Endodermal cell (in vitro differentiated cells): ENCODE results near the gene DLGAP3. TPM values are rescaled to one million over a fixed set of nuclear protein-coding genes. Genes with fewer than 3 reads are reported as not detected.

ENCODE experiments used
- DNase-seq: peaks from one replicate; pipeline ENCODE4 v3.0.0-alpha.2; 2017
- H3K27ac ChIP-seq: 2 replicates; pipeline ENCODE4 v1.5.1; 2013; ENCODE audit warnings: mild to moderate bottlenecking, low read depth, low read length, moderate library complexity
- H3K27me3 ChIP-seq: 2 replicates; pipeline ENCODE4 v1.6.1; 2013; ENCODE audit warnings: mild to moderate bottlenecking, low read length, moderate library complexity; ENCODE audit not compliant: insufficient read depth, control insufficient read depth, poor library complexity, severe bottlenecking
- H3K36me3 ChIP-seq: 2 replicates; pipeline ENCODE4 v1.7.0; 2013; ENCODE audit warnings: mild to moderate bottlenecking, low read length, moderate library complexity; ENCODE audit not compliant: control insufficient read depth, insufficient read depth
- H3K4me1 ChIP-seq: one replicate; pipeline ENCODE4 v1.7.0; 2013; ENCODE audit warnings: low read length; ENCODE audit not compliant: control insufficient read depth, insufficient read depth
- H3K4me3 ChIP-seq: 2 replicates; pipeline ENCODE4 v1.5.1; 2013; ENCODE audit warnings: mild to moderate bottlenecking, low read length, moderate library complexity
- H3K9ac ChIP-seq: 2 replicates; pipeline ENCODE4 v1.6.1; 2013; ENCODE audit warnings: mild to moderate bottlenecking, low read length, moderate library complexity; ENCODE audit not compliant: poor library complexity, severe bottlenecking; ENCODE audit errors: extremely low read depth
- H3K9me3 ChIP-seq: 2 replicates; pipeline ENCODE4 v1.6.1; 2013; ENCODE audit warnings: mild to moderate bottlenecking, low read length, moderate library complexity; ENCODE audit not compliant: control insufficient read depth
- H3K27ac Mint-ChIP-seq: 2 replicates; pipeline ENCODE4 v1.8.0; 2020; ENCODE audit warnings: mixed read lengths
- H3K27me3 Mint-ChIP-seq: 2 replicates; pipeline ENCODE4 v1.8.0; 2021; ENCODE audit warnings: mild to moderate bottlenecking, mixed read lengths; ENCODE audit not compliant: insufficient read depth
- H3K36me3 Mint-ChIP-seq: 2 replicates; pipeline ENCODE4 v1.8.0; 2020; ENCODE audit warnings: low read depth, mixed read lengths
- H3K4me1 Mint-ChIP-seq: 2 replicates; pipeline ENCODE4 v1.8.0; 2020; ENCODE audit warnings: mixed read lengths
- H3K4me3 Mint-ChIP-seq: 2 replicates; pipeline ENCODE4 v1.8.0; 2020; ENCODE audit warnings: mild to moderate bottlenecking, moderate library complexity, mixed read lengths
- H3K9me3 Mint-ChIP-seq: 2 replicates; pipeline ENCODE4 v1.8.0; 2020; ENCODE audit warnings: mild to moderate bottlenecking, mixed read lengths
- WGBS, 2 experiments: methylation state at CpG; one replicate each; pipeline versions ENCODE4 v1.1.5 to v1.1.7; 2013; ENCODE audit warnings: missing lambda C conversion rate in 2 of 2, mixed read lengths in 1 of 2; ENCODE audit not compliant: insufficient coverage in 1 of 2, insufficient read length in 1 of 2; 5-methylcytosine and 5-hydroxymethylcytosine counted together
- total RNA-seq, 2 donors: library from RNA; stranded (reverse); fragmentation: NEBNext Ultra II Directional in 1 of 2; extraction: Animal tissue kit (Norgen Biotek cat#: 25700) in 1 of 2; gene quantifications; 2 replicates in 1 of 2; 3 replicates in 1 of 2; pipeline ENCODE4 v1.2.1, GENCODE V29; 2021
- TF ChIP-seq, protein P1 (sequence below): fragments of 200-600 bp; sonication (generic); conservative IDR thresholded peaks from 2 replicates; pipeline ENCODE4 v1.5.0; 2021; ENCODE audit warnings: antibody characterized with exemption, mild to moderate bottlenecking

The DLGAP3 gene
- total RNA-seq, 2 donors from 2014 or later, result 4.4 to 4.6 TPM

DNA sequence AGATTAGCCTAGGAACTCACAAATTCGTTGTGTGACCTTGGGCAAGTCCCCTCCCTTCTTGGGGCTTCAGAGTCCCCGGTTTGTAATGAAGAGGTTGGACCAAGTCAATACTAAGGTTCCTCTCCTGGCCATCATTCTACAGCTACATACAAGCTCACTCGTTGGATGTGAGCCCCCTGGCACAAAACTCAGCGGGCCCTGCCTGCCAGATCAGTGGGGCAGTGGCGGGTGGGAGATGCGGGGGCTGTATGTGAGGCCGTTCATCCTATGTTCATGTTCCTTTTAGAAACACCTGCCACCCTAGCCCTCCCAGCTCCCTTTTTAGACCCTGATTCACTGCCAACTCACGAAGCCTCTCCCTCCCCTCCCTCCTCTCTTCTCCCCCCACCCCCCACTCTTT, 2.1 kb downstream of the DLGAP3 start:
- Histone ChIP-seq H3K36me3 (no peaks in the 10 kb centered on the region), H3K27ac (no peak overlapping the region), H3K27me3 (peaks cover 84% of the 10 kb centered on the region), H3K4me1 (no peaks in the 10 kb centered on the region), H3K9ac (no peak overlapping the region), H3K9me3 (no peaks in the 10 kb centered on the region), H3K4me3 (no peak overlapping the region)
- Mint-ChIP-seq H3K27ac (no peak overlapping the region), H3K9me3 (no peaks in the 10 kb centered on the region), H3K4me3 (no peak overlapping the region), H3K36me3 (no peaks in the 10 kb centered on the region), H3K4me1 (peaks cover 5% of the 10 kb centered on the region), H3K27me3 (peaks cover 88% of the 10 kb centered on the region)
- DNase-seq, result no peak
- WGBS, 2 experiments, result 73 to 92% methylated on average over 2 to 8 of the region's 8 CpGs
- TF ChIP-seq, protein P1, sequence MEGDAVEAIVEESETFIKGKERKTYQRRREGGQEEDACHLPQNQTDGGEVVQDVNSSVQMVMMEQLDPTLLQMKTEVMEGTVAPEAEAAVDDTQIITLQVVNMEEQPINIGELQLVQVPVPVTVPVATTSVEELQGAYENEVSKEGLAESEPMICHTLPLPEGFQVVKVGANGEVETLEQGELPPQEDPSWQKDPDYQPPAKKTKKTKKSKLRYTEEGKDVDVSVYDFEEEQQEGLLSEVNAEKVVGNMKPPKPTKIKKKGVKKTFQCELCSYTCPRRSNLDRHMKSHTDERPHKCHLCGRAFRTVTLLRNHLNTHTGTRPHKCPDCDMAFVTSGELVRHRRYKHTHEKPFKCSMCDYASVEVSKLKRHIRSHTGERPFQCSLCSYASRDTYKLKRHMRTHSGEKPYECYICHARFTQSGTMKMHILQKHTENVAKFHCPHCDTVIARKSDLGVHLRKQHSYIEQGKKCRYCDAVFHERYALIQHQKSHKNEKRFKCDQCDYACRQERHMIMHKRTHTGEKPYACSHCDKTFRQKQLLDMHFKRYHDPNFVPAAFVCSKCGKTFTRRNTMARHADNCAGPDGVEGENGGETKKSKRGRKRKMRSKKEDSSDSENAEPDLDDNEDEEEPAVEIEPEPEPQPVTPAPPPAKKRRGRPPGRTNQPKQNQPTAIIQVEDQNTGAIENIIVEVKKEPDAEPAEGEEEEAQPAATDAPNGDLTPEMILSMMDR, result no peak

DNA sequence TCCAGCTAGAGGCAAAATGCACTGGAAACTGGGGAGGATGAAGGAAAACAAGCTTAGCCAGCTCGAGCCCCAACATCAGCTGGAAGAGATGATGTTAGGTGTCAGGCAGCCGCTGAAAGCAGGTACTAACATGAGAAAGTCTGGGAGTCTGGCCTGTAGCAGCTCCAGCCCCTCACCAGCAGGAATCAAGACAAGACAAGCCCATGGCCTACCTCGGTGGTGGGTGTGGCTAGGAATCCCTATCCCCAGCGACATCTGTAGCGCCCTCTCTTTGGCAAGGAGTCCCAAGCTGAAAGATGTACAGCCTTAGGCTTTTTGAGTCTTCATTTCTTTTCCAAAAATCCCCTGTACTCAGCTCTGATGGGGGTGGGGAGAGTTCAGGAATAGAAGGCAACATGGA, 2.6 kb downstream of the DLGAP3 start:
- WGBS, 2 experiments, result 20 to 48% methylated on average over 2 to 5 of the region's 5 CpGs
- Histone ChIP-seq H3K27me3 (peaks cover 84% of the 10 kb centered on the region), H3K9ac (no peak overlapping the region), H3K36me3 (no peaks in the 10 kb centered on the region), H3K4me3 (no peak overlapping the region), H3K4me1 (no peaks in the 10 kb centered on the region), H3K9me3 (no peaks in the 10 kb centered on the region), H3K27ac (no peak overlapping the region)
- peak; percentile 59 for DNase-seq
- H3K4me1 Mint-ChIP-seq, result peaks cover 5% of the 10 kb centered on the region
- H3K9me3 Mint-ChIP-seq, result no peaks in the 10 kb centered on the region
- H3K4me3 Mint-ChIP-seq, result no peak overlapping the region
- H3K27ac Mint-ChIP-seq, result no peak overlapping the region
- peaks cover 84% of the 10 kb centered on the region for H3K27me3 Mint-ChIP-seq
- TF ChIP-seq, protein P1, result no peak
- no peaks in the 10 kb centered on the region for H3K36me3 Mint-ChIP-seq

DNA sequence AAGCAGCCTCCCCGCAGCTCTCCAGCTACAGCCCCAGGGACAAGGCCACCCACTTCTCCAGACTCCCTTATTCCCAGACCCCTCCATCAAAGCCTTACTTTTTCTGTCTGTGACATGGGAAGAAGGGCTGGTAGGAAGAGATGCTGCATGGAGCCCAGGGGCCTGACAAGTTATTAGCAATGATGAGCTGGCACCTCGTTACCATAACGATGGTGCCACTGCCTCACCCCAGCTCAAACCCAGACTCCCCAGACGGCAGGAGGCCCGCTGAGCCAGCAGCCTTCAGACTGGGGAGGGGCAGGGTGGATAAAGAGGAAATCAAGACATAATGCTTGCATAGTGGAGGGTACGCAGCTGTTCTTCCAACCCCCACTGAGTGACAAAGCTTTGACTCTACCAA, 3.3 kb downstream of the DLGAP3 start:
- Histone ChIP-seq H3K36me3 (no peaks in the 10 kb centered on the region), H3K9ac (no peak overlapping the region), H3K27me3 (peaks cover 77% of the 10 kb centered on the region), H3K4me3 (no peak overlapping the region), H3K4me1 (no peaks in the 10 kb centered on the region), H3K9me3 (no peaks in the 10 kb centered on the region), H3K27ac (no peak overlapping the region)
- no peaks in the 10 kb centered on the region for H3K36me3 Mint-ChIP-seq
- H3K4me3 Mint-ChIP-seq, result no peak overlapping the region
- TF ChIP-seq, protein P1, result no peak
- no peaks in the 10 kb centered on the region for H3K9me3 Mint-ChIP-seq
- H3K27ac Mint-ChIP-seq, result no peak overlapping the region
- WGBS, 2 experiments, result 75 to 81% methylated on average over 6 of the region's 6 CpGs
- no peak for DNase-seq
- peaks cover 83% of the 10 kb centered on the region for H3K27me3 Mint-ChIP-seq
- H3K4me1 Mint-ChIP-seq, result peaks cover 5% of the 10 kb centered on the region
